Pons (tissue), 1 donor: ENCODE results near the gene KRT80.

Experiments used
- DNase-seq: peaks from one replicate; pipeline ENCODE4 v3.0.0-alpha.2; 2016; ENCODE audit warnings: low spot score

Gene KRT80

GRCh38 chr12:52130711-52131110, 61.1 kb downstream of the KRT80 start:
- DNase-seq, result no peak

DNA sequence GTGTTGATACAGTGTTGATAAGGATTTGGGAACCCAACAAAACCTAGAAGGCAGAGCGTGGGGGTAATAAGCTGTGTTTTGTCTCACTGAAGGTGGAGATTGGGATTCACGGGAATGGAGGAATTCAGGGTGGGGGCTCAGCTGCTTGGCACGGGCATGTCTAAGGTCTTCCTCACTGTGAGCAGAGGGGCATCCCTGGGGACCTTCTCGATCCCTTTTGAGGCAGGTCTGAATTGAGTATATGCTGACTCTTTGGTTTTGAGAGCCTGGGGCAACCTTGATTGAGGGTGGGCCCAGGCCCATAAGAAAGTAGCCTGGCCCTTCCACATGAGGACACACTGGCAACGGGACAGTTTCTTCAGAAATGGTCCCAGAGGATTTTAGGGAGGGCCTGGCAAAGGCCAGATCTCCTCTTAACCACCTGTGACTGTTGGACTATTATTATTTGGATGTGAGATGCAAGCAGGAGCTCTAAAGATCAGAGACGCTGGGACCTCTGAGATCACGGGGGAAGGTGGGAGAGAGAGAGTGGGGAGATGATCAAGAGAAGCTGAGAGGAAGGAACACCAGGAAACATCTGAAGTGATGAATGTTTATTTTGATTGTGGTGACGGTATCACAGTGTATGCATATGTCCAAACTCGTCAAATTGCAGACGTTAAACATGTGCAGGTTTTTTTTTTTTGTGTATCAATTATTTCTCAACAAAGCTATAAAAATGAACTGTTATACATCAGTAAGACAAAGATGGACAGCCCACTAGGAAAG, 63.9 kb downstream of the KRT80 start:
- no peak for DNase-seq

DNA sequence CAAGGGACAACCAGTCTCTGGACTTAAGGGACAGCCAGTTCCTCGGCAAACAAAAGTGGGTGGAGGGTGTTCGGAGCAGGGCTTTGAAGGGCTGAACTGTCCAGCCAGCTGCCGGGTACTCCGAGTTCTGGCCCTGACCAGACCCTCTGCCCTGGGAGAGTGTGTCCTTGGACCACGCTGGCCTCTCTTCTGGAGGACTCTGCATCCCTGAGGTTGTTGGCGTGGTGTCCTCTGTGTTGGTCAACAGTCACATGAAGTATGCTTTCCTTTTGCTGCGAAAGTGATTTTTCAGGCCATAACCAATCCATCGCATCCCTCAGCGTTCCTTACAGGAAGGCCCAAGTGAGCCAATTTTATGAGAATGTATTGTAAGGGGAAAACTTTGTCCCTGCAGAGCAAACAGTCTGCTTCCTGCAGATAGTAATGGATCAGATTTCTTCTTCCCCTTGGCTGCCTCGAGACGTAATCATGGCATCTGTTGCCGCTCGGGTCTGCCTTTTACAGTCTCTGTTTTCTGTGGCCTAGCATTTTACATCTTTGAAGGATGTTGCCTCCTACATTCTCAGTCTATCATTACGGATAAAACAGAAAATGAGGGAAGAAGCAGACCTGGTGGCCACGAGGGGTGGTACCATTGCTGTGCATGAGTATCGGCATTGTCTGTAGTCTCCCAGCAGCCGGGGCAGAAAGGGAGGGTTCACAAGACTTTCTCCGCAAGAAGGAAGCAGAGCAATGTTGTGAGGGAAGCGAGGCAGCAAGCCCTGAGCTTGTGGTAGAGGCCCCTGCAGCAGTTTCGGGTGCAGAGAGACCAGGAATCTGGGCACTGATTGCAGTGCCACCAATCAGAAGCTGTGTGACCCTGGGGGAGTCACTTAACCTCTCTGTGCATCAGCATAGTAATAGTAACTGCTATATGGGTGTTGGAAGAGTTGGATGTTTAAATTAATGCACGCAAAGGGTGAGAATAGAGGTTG, 64.9 kb downstream of the KRT80 start:
- no peak for DNase-seq

DNA sequence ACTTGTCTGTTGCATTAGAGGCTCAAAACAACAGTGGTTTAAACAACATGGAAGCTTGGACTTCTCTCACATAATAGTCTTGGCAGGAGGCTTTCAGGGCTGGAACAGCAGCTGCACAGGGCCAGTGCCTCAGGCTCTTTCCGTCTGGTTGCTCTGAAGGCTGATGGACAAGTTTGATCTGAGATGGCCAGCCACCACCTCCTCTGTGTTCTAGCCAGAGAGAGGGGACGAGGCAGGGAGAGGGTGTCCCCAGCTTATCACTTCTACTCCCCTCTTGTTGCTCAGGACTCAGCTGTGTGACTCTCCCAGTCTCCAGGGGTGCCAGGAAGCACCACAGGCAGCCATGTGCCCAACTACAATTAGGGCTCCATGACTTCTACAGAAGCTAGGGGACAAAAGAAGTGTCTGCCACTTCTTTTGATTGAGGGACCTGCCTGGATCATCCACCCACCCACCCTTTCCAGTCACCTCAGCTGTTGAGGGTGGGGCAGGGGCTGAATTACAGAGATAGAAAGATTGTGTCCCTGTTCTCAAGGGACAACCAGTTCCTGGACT, 65.7 kb downstream of the KRT80 start:
- no peak for DNase-seq

DNA sequence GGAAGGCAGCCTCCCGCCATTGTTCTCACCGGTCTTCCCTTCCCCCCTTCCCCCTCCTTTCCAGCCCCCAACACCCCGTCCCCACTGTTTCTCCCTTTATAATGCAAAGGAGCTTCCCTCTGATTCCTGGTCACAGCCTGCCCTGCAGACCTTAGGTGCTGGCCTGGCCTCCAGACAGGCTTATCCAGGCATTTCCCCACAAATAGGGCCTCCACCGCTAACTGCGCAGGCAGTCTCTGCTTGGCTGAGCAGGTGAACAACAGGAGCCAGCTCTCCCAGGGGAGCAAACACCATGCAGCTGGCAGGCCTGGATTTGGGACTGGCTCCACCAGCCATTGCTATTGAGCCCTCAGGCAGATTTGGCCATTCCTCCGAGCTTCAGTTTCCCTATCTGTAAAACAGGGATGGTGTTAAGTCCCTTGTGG, 66.3 kb downstream of the KRT80 start:
- DNase-seq, result no peak

GRCh38 chr12:52123487-52124186, 68.2 kb downstream of the KRT80 start:
- no peak for DNase-seq

DNA sequence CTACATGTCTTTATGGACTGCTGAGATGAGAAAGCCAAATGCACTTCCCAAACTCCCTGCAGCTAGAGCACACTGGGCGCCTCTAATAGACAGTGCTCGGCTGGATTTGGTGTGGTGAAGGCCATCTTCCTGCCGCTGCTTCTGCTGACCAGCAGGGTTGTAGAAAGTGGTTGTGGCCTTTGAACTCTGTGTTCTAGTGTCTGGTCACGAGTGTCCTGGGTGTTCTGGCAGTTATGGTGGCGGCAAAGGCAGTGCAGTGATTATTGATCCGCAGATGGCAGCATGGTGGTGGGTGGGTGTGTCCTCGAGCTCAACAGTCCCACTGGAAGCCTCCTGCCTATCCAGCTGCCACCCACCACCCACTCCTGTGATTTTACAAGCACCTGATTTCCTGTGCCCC, 68.9 kb downstream of the KRT80 start:
- no peak for DNase-seq

DNA sequence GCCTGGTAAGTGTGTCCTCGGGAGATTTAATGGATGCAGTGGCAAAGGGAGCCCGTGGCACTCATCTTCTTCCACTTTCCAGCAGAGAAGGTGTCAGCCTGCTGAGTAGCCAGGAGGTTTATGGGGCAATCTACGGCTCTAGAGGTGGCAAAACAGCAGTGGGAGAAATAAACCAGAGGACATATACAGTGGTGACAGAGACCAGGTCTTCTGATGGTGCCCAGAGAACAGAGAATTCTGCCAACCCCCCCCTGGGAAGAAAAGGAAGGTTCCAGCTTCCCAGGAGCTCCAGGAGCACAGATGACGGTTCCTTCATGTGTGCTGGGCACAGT, 69.3 kb downstream of the KRT80 start:
- no peak for DNase-seq

- DNase-seq, result peak; percentile 28
These were observed 69.8 kb downstream of the KRT80 start for GRCh38 chr12:52121824-52122539.

GRCh38 chr12:52120951-52121823, 70.6 kb downstream of the KRT80 start:
- DNase-seq, result no peak

- no peak for DNase-seq
These were observed 72.2 kb downstream of the KRT80 start for GRCh38 chr12:52119398-52120254.
